ENCODE measurements around the gene TMA7. TPM values are rescaled to one million over a fixed set of nuclear protein-coding genes. Genes with fewer than 3 reads are reported as not detected.
A peak's percentile ranks its signal among the peaks of the same experiment; 100 is the strongest.

Gene TMA7
- total and polyA plus RNA-seq, 2 of the 13 experiments (the other 11 are each of a cell fraction or from before 2014, with no cell fraction given) = 100 to 486 TPM

DNA sequence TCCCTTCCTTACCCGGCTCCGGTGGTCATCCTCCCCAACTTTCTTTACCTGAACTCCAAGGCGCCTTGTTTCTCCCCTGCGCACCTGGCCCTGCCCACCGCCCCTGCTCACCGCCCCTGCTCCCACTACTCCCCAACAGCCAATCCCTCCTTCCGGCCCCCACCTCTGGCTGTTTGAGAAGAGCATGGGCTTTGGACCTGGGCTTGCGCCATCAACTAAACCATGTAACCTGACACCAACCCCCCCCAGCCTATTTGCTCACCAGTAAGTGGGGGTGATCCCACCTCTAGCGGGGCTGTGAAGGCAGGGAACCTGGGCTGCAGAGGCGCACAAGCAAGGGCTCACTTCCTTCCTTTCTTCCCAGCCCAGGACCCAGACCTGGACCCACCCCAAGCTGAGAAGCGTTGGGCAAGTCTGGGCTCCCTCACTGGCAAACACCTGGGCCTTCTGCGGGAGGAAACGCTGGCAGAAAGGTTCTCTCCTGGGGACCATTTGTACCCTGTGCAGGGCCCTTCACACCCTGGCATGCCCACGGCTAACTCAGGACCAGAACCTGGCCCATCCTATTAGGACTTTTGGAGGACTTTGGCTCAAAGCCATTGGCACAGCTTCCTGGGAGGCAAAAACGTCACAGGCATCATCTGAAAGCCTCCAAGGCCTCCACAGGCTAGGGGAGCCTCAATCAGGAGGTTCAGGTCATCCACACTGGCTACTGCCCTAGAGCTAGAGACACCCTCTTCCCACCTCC is 9.9 kb upstream of the TMA7 start, which contains the start of gene PLXNB1 (continued):
- no peak for TF ChIP-seq USF2 (IDR thresholded peaks at IDR 0.05; ENCODE audit: low read depth, low read length)
- peak; percentile 63; the same call in 1 of the 2 replicates for TF ChIP-seq USF2 (CRISPR knock-in tag; IDR thresholded peaks at IDR 0.05; ENCODE audit: borderline replicate concordance)
- no peak for TF ChIP-seq ZNF10 (CRISPR knock-in tag; IDR thresholded peaks at IDR 0.05; ENCODE audit: borderline replicate concordance, low read depth)
- TF ChIP-seq ZNF660 (CRISPR knock-in tag; IDR thresholded peaks at IDR 0.05; ENCODE audit: borderline replicate concordance, low read depth) = no peak
- peak; percentile 56; the same call in 1 of the 2 replicates for TF ChIP-seq KDM2A (CRISPR knock-in tag; IDR thresholded peaks at IDR 0.05; ENCODE audit: borderline replicate concordance, low read depth)
- peak; percentile 61; the same call in 1 of the 2 replicates for TF ChIP-seq DR1 (CRISPR knock-in tag; IDR thresholded peaks at IDR 0.05)
- TF ChIP-seq TAF15 (IDR thresholded peaks at IDR 0.05; ENCODE audit: low read depth, low read length, poor library complexity, severe bottlenecking) = no peak
- TF ChIP-seq ZNF564 (CRISPR knock-in tag; IDR thresholded peaks at IDR 0.05) = no peak; the same call in 1 of the 2 replicates
- peak; percentile 81; the same call in 1 of the 2 replicates for TF ChIP-seq ZBTB3 (CRISPR knock-in tag; IDR thresholded peaks at IDR 0.05; ENCODE audit: borderline replicate concordance, low read depth)

GRCh38 chr3:48430708-48431101 is 9.4 kb upstream of the TMA7 start:
- no peaks in the 10 kb centered on the region for H3K9me3 ChIP-seq (ENCODE audit: low read length)
- CTCF ChIA-PET (ENCODE audit: low intra/inter-chr PET ratio, low total read pairs) = no interaction called here
- H3K9ac ChIP-seq (ENCODE audit: insufficient read depth, low read depth, low read length) = peak overlapping the region; percentile 96
- peaks cover 4 to 5% of the 10 kb centered on the region in 2 experiments for H3K36me3 ChIP-seq (replicated peaks in 1 of 2; ENCODE audit: control insufficient read depth in 1 of 2, insufficient read depth in 2 of 2, low read length in 2 of 2)
- H3K27ac ChIP-seq (ENCODE audit: extremely low read length, insufficient read depth, low read length) = peak overlapping the region; percentile 99
- in situ Hi-C loops (cut with HindIII; ENCODE audit: extremely low pct_ligation_motif_present, low pct_unique_long_range_greater_than_20kb) = no loop called here
- peaks cover 84% of the 10 kb centered on the region for H3K4me1 ChIP-seq (ENCODE audit: insufficient read depth, low read length)
- FAIRE-seq (no peak), ATAC-seq (no peak), DNase-seq (ENCODE audit: low spot score) (no peak)
- peak overlapping the region; percentile 13 to 93 (median 41); a peak in 5 of 6 replicates for H3K4me3 ChIP-seq (replicated peaks in 1 of 3; ENCODE audit: insufficient read depth in 1 of 3, low read depth in 2 of 3, low read length in 3 of 3)
- intact Hi-C loops (cut with micrococcal nuclease; ENCODE audit: unreplicated experiment) = no loop called here
- peaks cover 26% of the 10 kb centered on the region for H4K20me1 ChIP-seq (ENCODE audit: insufficient read depth, low read length)
- POLR2A ChIA-PET = interaction anchor here (0.8 to 9.0 kb wide), 11 partner anchors 11 to 242 kb away, joined by 3 to 130 read pairs (median 18); partner anchors contain the start of genes ATRIP, CCDC51, CDC25A and PFKFB4
- WGBS (ENCODE audit: low lambda C conversion rate) = 0% methylated on average over 1 of the region's 1 CpG
- TF ChIP-seq SIN3A (IDR thresholded peaks at IDR 0.05; ENCODE audit: borderline replicate concordance, low read depth, low read length) (0 out of 2 replicates have a peak, but pooled peaks have one; percentile 36), ZNF7 (CRISPR knock-in tag; IDR thresholded peaks at IDR 0.05) (no peak)
- peak overlapping the region; percentile 100 for H3K4me2 ChIP-seq (ENCODE audit: low read depth, low read length)
- H3K27me3 ChIP-seq (ENCODE audit: control insufficient read depth in 1 of 2, insufficient read depth in 2 of 2, low read length in 2 of 2) = no peaks in the 10 kb centered on the region
- H3K79me2 ChIP-seq (ENCODE audit: insufficient read depth, low read length) = peaks cover 36% of the 10 kb centered on the region
- H2AFZ ChIP-seq (ENCODE audit: low read length) = no peak overlapping the region
- no TSS peak for BruUV-seq (replicated peaks)
